ENCODE results near the gene ALG11. TPM values are rescaled to one million over a fixed set of nuclear protein-coding genes. Genes with fewer than 3 reads are reported as not detected.

ALG11 gene
- polyA plus RNA-seq, 1 donor from 2014 or later = 29.2 TPM

GRCh38 chr13:52009946-52010345, 2.3 kb upstream of the ALG11 start:
- H3K4me3 ChIP-seq (ENCODE audit: low read length) = peak overlapping the region; percentile 100
- peak overlapping the region; percentile 81 for H3K4me2 ChIP-seq (ENCODE audit: low read length)

GRCh38 chr13:52010890-52011631, 1.1 kb upstream of the ALG11 start, which contains the start of gene ATP7B:
Gene ATP7B (minus strand): TSS chr13:52011450. CDS start chr13:52011337, 113 bp downstream.
- Histone ChIP-seq H2AFZ (ENCODE audit: low read depth, low read length) (peak within 1 kb of the TSS; percentile 88), H3K27me3 (ENCODE audit: insufficient read depth, low read depth, low read length) (no peaks in the 10 kb centered on the region), H3F3A (ENCODE audit: insufficient read depth, low read length, poor library complexity, severe bottlenecking) (no peaks in the 10 kb centered on the region), H3K9ac (ENCODE audit: low read length) (peak within 1 kb of the TSS; percentile 78), H3K4me2 (ENCODE audit: low read length) (peak within 1 kb of the TSS; percentile 81), H3K4me3 (ENCODE audit: low read length) (peak within 1 kb of the TSS; percentile 100), H3K9me3 (ENCODE audit: low read length) (no peaks in the 10 kb centered on the region), H3K79me2 (replicated peaks; ENCODE audit: insufficient read depth, low read length) (peaks cover 44% of the 10 kb centered on the region), H3K9me2 (ENCODE audit: insufficient read depth, low read length) (no peaks in the 10 kb centered on the region), H3K36me3 (ENCODE audit: insufficient read depth, low read length) (no peaks in the 10 kb centered on the region), H4K20me1 (ENCODE audit: insufficient read depth) (no peaks in the 10 kb centered on the region), H3K27ac (ENCODE audit: low read length) (peak within 1 kb of the TSS; percentile 62)
- TF ChIP-seq SMC3 (conservative IDR thresholded peaks at IDR 0.05; ENCODE audit: poor library complexity) (peak; percentile 30), MXI1 (conservative IDR thresholded peaks at IDR 0.05; ENCODE audit: poor library complexity, severe bottlenecking) (peak; percentile 3), RAD21 (conservative IDR thresholded peaks at IDR 0.05) (no peak)

More at GRCh38 chr13:52009946-52010345, 2.3 kb upstream of the ALG11 start:
- Histone ChIP-seq H4K20me1 (ENCODE audit: insufficient read depth) (no peaks in the 10 kb centered on the region), H3K9me3 (ENCODE audit: low read length) (no peaks in the 10 kb centered on the region), H3K9ac (ENCODE audit: low read length) (no peak overlapping the region), H3K9me2 (ENCODE audit: insufficient read depth, low read length) (no peaks in the 10 kb centered on the region), H3K27ac (ENCODE audit: low read length) (no peak overlapping the region), H3K27me3 (ENCODE audit: insufficient read depth, low read depth, low read length) (no peaks in the 10 kb centered on the region), H3K79me2 (replicated peaks; ENCODE audit: insufficient read depth, low read length) (peaks cover 38% of the 10 kb centered on the region), H2AFZ (ENCODE audit: low read depth, low read length) (no peak overlapping the region), H3F3A (ENCODE audit: insufficient read depth, low read length, poor library complexity, severe bottlenecking) (no peaks in the 10 kb centered on the region), H3K36me3 (ENCODE audit: insufficient read depth, low read length) (no peaks in the 10 kb centered on the region)
- no peak for TF ChIP-seq EZH2 (IDR thresholded peaks at IDR 0.05; ENCODE audit: borderline replicate concordance, insufficient read depth, low read length, poor library complexity, severe bottlenecking)
- TF ChIP-seq RAD21 (conservative IDR thresholded peaks at IDR 0.05) = no peak
- no peak for TF ChIP-seq TAF1 (IDR thresholded peaks at IDR 0.05; ENCODE audit: low read depth)
- TF ChIP-seq CTCF (IDR thresholded peaks at IDR 0.05; ENCODE audit: poor library complexity, severe bottlenecking) = no peak
- no peak for TF ChIP-seq POLR2AphosphoS5 (IDR thresholded peaks at IDR 0.05)
- TF ChIP-seq EP300 (conservative IDR thresholded peaks at IDR 0.05; ENCODE audit: poor library complexity, severe bottlenecking) = no peak
- no peak for TF ChIP-seq MXI1 (conservative IDR thresholded peaks at IDR 0.05; ENCODE audit: poor library complexity, severe bottlenecking)
- no peak for TF ChIP-seq REST (IDR thresholded peaks at IDR 0.05; ENCODE audit: borderline replicate concordance)
- no peak for TF ChIP-seq SMC3 (conservative IDR thresholded peaks at IDR 0.05; ENCODE audit: poor library complexity)
